Muscle layer of duodenum (tissue), 2 donors: ENCODE data around the gene GLRX3.
A peak's percentile ranks its signal among the peaks of the same experiment; 100 is the strongest.

ENCODE experiments used
- H3K27ac ChIP-seq: one replicate; pipeline ENCODE4 v1.7.0; 2013; ENCODE audit warnings: mild to moderate bottlenecking, low read length
- H3K27me3 ChIP-seq: one replicate; pipeline ENCODE4 v1.7.0; 2013; ENCODE audit warnings: low read depth, mild to moderate bottlenecking, control low read depth, low read length
- H3K36me3 ChIP-seq, 2 donors: one replicate each; pipeline ENCODE4 v1.7.0; 2013; ENCODE audit warnings: low read length in 2 of 2, control low read depth in 1 of 2, mild to moderate bottlenecking in 1 of 2; ENCODE audit not compliant: insufficient read depth in 2 of 2, control insufficient read depth in 1 of 2
- H3K4me1 ChIP-seq, 2 donors: one replicate each; pipeline ENCODE4 v1.7.0; 2013; ENCODE audit warnings: low read length in 2 of 2, mild to moderate bottlenecking in 2 of 2, control low read depth in 1 of 2, moderate library complexity in 1 of 2; ENCODE audit not compliant: insufficient read depth in 2 of 2, control insufficient read depth in 1 of 2
- H3K4me3 ChIP-seq, 2 donors: one replicate each; pipeline ENCODE4 v1.7.0; 2013; ENCODE audit warnings: low read length in 2 of 2, low read depth in 1 of 2, mild to moderate bottlenecking in 1 of 2
- H3K9me3 ChIP-seq, 2 donors: one replicate each; pipeline ENCODE4 v1.7.0; 2013; ENCODE audit warnings: low read length in 2 of 2, control low read depth in 1 of 2, mild to moderate bottlenecking in 1 of 2; ENCODE audit not compliant: control insufficient read depth in 1 of 2
- donor health status: healthy.

The GLRX3 gene

GRCh38 chr10:130171196-130171595, 35.0 kb downstream of the GLRX3 start:
- H3K4me3 ChIP-seq = no peak overlapping the region
- no peaks in the 10 kb centered on the region for H3K9me3 ChIP-seq
- H3K27ac ChIP-seq = no peak overlapping the region
- H3K4me1 ChIP-seq = no peaks in the 10 kb centered on the region
- H3K27me3 ChIP-seq = no peaks in the 10 kb centered on the region
- H3K36me3 ChIP-seq = peaks cover 27 to 41% of the 10 kb centered on the region in 2 donors

- Histone ChIP-seq H3K9me3 (no peaks in the 10 kb centered on the region), H3K4me1 (no peaks in the 10 kb centered on the region), H3K36me3 (peaks cover 21 to 23% of the 10 kb centered on the region in 2 donors), H3K27me3 (no peaks in the 10 kb centered on the region), H3K27ac (no peak overlapping the region), H3K4me3 (no peak overlapping the region)
Measured at GRCh38 chr10:130174328-130174727, 38.1 kb downstream of the GLRX3 start.

- no peaks in the 10 kb centered on the region for H3K27me3 ChIP-seq
- H3K9me3 ChIP-seq = no peaks in the 10 kb centered on the region
- H3K36me3 ChIP-seq = peaks cover 17 to 25% of the 10 kb centered on the region in 2 donors
- H3K4me1 ChIP-seq = no peaks in the 10 kb centered on the region
- no peak overlapping the region for H3K27ac ChIP-seq
- no peak overlapping the region for H3K4me3 ChIP-seq
Measured at GRCh38 chr10:130175074-130175473, 38.9 kb downstream of the GLRX3 start.

DNA sequence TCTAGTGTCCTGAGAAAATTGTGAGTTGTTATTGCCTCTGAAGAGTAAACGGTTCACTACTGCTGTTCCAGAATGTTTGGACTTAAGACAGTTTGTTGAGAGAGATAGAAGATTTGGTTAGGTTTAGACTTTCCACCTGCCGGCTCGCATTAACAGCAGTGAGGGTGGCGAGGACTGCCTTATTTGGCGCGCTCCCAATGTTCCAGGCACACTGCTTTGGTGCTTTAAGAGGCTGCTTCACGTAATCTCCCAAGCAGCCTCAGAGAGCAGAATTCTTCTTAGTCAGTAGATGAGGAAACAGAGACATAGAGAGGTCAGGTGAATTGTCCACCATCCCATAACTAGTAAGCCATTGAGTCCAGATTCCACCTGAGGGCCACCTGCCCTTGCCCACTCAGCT, 41.1 kb downstream of the GLRX3 start:
- Histone ChIP-seq H3K27ac (no peak overlapping the region), H3K27me3 (no peaks in the 10 kb centered on the region), H3K9me3 (no peaks in the 10 kb centered on the region), H3K4me3 (no peak overlapping the region), H3K36me3 (peaks cover 23 to 45% of the 10 kb centered on the region in 2 donors), H3K4me1 (peaks cover 0 to 4% of the 10 kb centered on the region in 2 donors)

GRCh38 chr10:130179640-130180039, 43.4 kb downstream of the GLRX3 start:
- no peaks in the 10 kb centered on the region for H3K27me3 ChIP-seq
- no peak overlapping the region for H3K27ac ChIP-seq
- peaks cover 33 to 59% of the 10 kb centered on the region in 2 donors for H3K36me3 ChIP-seq
- peaks cover 0 to 4% of the 10 kb centered on the region in 2 donors for H3K4me1 ChIP-seq
- no peaks in the 10 kb centered on the region for H3K9me3 ChIP-seq
- H3K4me3 ChIP-seq = no peak overlapping the region

DNA sequence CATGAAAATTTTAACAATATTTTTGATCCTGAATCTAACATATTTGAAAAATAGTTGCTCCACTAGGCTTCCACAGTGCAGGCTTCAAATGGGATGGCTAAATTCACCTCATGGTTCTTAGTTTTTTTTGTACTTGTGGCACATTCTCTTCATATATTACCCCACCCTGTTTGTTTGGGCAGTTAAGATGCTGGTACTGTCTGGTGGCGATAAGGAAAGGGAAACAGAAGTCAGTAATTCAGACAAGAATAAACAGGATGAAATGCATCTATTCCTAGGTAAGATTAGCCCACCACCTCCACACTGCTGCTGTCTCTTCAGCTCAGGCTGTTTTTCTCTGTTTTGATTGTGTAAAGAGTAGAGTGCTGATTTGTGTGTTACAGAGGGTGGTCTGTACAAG, 44.2 kb downstream of the GLRX3 start:
- Histone ChIP-seq H3K27me3 (no peaks in the 10 kb centered on the region), H3K4me3 (no peak overlapping the region), H3K9me3 (no peaks in the 10 kb centered on the region), H3K27ac (no peak overlapping the region), H3K4me1 (peaks cover 0 to 4% of the 10 kb centered on the region in 2 donors), H3K36me3 (peaks cover 30 to 60% of the 10 kb centered on the region in 2 donors)

DNA sequence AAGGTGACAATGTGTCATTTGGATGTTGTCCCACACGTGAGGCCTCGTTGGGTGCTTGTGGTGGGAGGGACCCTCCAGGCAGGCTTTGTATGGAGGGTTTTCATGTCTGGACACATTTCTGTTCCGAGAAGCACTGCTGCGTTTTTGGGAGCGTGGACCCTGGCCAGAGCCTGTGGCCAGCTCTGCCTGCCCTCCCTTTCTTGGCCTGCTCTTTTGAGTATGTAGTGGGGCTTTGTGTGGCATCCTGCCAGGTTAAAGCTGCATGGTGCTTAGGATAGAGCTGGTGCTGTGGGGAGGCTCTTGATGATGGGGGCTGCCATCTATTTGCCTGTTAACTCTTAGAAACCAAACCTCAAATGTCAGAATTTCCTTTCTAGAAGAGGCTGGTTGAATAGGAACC, 45.7 kb downstream of the GLRX3 start:
- peaks cover 24 to 70% of the 10 kb centered on the region in 2 donors for H3K36me3 ChIP-seq

DNA sequence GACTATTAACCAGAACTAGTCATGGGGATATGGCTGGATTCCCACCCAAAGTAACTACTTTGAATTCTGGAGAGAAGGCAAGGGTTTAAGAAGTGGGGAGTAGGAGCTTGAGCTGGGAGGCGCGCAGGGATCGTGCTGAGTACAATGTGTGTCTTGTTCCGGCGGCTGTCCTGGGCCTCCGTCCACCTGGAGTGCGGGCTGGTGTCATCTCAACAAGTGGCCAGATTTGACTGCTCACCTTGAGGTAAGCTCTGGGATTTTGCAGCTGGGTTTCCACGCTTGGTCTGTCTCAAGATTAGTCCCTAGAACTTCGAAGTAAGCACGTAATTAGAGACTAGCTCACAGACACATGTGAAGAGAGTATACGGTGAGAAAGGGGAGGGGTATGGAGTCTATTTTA, 49.4 kb downstream of the GLRX3 start:
- H3K9me3 ChIP-seq = no peaks in the 10 kb centered on the region
- H3K4me1 ChIP-seq = peaks cover under 1 to 4% of the 10 kb centered on the region in 2 donors
- H3K36me3 ChIP-seq = peaks cover 15 to 57% of the 10 kb centered on the region in 2 donors
- no peaks in the 10 kb centered on the region for H3K27me3 ChIP-seq
- H3K27ac ChIP-seq = no peak overlapping the region
- no peak overlapping the region for H3K4me3 ChIP-seq

More for the DNA sequence above, 45.7 kb downstream of the GLRX3 start:
- H3K4me1 ChIP-seq = peaks cover 0 to 4% of the 10 kb centered on the region in 2 donors
- no peak overlapping the region for H3K27ac ChIP-seq
- H3K4me3 ChIP-seq = no peak overlapping the region
- no peaks in the 10 kb centered on the region for H3K27me3 ChIP-seq
- no peaks in the 10 kb centered on the region for H3K9me3 ChIP-seq

DNA sequence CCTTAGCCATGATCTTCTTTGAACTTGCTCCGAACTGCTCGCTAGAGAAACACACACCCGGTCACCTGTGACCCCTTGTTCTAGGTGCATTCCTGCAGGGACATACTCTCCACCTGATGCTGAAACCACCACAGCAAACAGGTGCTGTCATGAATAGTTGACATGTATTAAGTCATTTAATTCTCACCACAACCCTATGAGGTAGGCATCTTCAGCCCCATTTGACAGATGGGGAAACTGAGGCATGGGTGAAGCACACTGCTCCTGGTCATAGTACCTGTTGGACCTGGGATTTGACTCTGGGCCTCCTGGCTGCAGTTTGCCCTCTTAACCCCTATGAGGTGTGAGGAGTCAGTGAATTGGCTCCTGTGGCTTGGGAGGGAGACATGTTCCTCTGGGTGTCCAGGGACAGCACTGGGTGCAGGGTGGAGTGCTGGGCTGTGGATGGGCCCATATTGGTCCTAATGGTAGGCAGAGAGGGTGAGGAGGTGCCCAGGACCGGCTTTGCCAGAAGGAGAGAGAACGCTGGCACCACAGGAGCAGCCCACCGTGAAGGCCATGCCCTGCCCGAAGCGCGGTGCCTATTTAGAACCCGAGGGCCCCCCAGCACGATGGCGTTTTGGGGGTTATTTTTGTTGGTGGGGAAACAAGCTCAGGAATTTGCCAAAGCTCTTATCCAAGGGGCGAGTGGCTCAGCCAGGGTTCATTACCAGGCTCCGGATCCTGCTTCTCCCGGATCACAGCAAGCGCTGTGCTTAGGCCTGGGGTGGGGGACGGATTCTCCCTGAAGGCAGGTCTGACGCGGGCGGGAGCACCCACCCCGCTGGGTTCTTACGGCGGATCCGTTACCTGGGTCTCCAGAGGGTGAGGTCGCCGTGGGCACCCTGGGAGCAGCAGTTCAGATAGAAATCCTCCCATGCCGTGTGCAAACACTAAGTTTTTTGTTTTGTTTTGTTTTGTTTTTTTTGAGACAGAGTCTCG, 52.3 kb downstream of the GLRX3 start:
- Histone ChIP-seq H3K4me3 (no peak overlapping the region), H3K9me3 (no peaks in the 10 kb centered on the region), H3K27ac (no peak overlapping the region), H3K4me1 (peaks cover 0 to 8% of the 10 kb centered on the region in 2 donors), H3K27me3 (no peaks in the 10 kb centered on the region), H3K36me3 (peaks cover 10 to 31% of the 10 kb centered on the region in 2 donors)

- peaks cover 1 to 19% of the 10 kb centered on the region in 2 donors for H3K36me3 ChIP-seq
- H3K4me1 ChIP-seq = peaks cover 0 to 8% of the 10 kb centered on the region in 2 donors
- H3K9me3 ChIP-seq = no peaks in the 10 kb centered on the region
- H3K27me3 ChIP-seq = no peaks in the 10 kb centered on the region
- no peak overlapping the region for H3K4me3 ChIP-seq
- H3K27ac ChIP-seq = no peak overlapping the region
Measured at GRCh38 chr10:130189608-130190054, 53.4 kb downstream of the GLRX3 start.

- no peak overlapping the region for H3K27ac ChIP-seq
- H3K4me1 ChIP-seq = peaks cover 0 to 8% of the 10 kb centered on the region in 2 donors
- H3K9me3 ChIP-seq = no peaks in the 10 kb centered on the region
Measured at GRCh38 chr10:130190055-130190736, 54.0 kb downstream of the GLRX3 start.

More at GRCh38 chr10:130190055-130190736, 54.0 kb downstream of the GLRX3 start:
- no peaks in the 10 kb centered on the region for H3K27me3 ChIP-seq
- peaks cover 0 to 14% of the 10 kb centered on the region in 2 donors for H3K36me3 ChIP-seq
- peak overlapping the region; percentile 30 to 76 for H3K4me3 ChIP-seq
